ENCODE results near the gene EYS.

GRCh38 chr6:64197246-64197645 lies 1509.8 kb downstream of the EYS start:
- no peak for TF ChIP-seq EZH2 (IDR thresholded peaks at IDR 0.05; ENCODE audit: insufficient read depth, poor library complexity, severe bottlenecking)
- no peak for TF ChIP-seq EZH2phosphoT487 (IDR thresholded peaks at IDR 0.05; ENCODE audit: insufficient read depth, low read depth)

Measured in GM23248 (cell line).